Testis (tissue), 2 donors: ENCODE measurements around the gene CHRM2.

ENCODE experiments used
- CTCF ChIP-seq, 3 experiments: fragments of 450-650 bp in 2 of 3; fragments of 200-600 bp in 1 of 3; sonication (generic) in 1 of 3; IDR thresholded peaks; one replicate each; pipeline ENCODE4 v1.5.1; 2016 to 2019; ENCODE audit warnings: antibody characterized with exemption in 3 of 3, mild to moderate bottlenecking in 2 of 3, moderate library complexity in 1 of 3
- POLR2A ChIP-seq: fragments of 450-650 bp; IDR thresholded peaks from one replicate; pipeline ENCODE4 v1.6.1; 2017; ENCODE audit warnings: antibody characterized with exemption, mild to moderate bottlenecking, moderate library complexity

GRCh38 chr7:136891850-136892249 is 23.4 kb downstream of the CHRM2 start:
- TF ChIP-seq CTCF (IDR thresholded peaks at IDR 0.05), result no peak
- TF ChIP-seq POLR2A, result no peak
